ENCODE results near the gene LSS. TPM values are rescaled to one million over a fixed set of nuclear protein-coding genes. Genes with fewer than 3 reads are reported as not detected.
"Not testable (repeated sequence)": the region's sequence is repeated elsewhere in the genome, so short reads cannot be mapped to it uniquely, and the experiment has no call there.

LSS gene
- total RNA-seq, 6 donors from 2014 or later, result 71.7 to 266 (median 135) TPM

DNA sequence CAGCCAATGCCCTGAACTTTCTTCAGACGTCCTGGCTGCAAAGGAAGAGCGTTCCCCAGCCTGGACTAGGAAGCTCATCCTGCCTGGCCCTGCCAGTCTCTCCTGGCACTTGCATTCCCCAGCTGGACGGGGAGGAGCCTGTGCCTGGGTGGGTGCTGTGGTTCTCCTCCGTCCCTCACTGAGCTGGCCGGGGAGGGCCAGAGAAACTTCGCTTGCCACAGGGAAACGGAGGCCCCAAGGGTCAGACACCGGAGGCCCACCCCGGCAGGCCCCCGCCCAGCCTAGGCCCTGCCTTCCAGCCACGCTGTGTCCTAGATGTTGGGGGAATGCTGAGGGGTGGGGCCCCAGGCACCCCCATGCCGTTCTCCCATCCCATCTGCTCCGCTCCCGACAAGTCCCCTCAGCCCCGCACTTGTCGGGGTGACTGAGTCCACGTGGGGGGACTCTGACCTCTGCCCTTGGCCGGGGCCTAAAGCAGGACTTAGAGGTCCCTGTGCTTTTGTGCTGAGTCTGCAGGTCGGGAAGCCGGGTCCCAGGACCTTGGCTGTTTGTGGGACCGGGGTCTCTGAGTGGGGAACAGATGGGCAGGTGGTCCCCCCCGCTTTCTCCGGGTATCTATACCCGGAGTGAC lies 78.0 kb downstream of the LSS start:
- H3K36me3 ChIP-seq, result no peaks in the 10 kb centered on the region
- DNase-seq (peak; percentile 14 to 62), ATAC-seq (ENCODE audit: low FRiP score in 2 of 2) (no peak)
- TF ChIP-seq, protein P1, sequence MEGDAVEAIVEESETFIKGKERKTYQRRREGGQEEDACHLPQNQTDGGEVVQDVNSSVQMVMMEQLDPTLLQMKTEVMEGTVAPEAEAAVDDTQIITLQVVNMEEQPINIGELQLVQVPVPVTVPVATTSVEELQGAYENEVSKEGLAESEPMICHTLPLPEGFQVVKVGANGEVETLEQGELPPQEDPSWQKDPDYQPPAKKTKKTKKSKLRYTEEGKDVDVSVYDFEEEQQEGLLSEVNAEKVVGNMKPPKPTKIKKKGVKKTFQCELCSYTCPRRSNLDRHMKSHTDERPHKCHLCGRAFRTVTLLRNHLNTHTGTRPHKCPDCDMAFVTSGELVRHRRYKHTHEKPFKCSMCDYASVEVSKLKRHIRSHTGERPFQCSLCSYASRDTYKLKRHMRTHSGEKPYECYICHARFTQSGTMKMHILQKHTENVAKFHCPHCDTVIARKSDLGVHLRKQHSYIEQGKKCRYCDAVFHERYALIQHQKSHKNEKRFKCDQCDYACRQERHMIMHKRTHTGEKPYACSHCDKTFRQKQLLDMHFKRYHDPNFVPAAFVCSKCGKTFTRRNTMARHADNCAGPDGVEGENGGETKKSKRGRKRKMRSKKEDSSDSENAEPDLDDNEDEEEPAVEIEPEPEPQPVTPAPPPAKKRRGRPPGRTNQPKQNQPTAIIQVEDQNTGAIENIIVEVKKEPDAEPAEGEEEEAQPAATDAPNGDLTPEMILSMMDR (IDR thresholded peaks at IDR 0.05), result no peak
- TF ChIP-seq POLR2A (IDR thresholded peaks at IDR 0.05), result no peak
- TF ChIP-seq EP300 (IDR thresholded peaks at IDR 0.05), result no peak
- no peak for TF ChIP-seq POLR2AphosphoS5 (IDR thresholded peaks at IDR 0.05)
- no peaks in the 10 kb centered on the region for H3K9me3 ChIP-seq
- no peaks in the 10 kb centered on the region for H3K27me3 ChIP-seq
- H3K4me3 ChIP-seq, result no peak overlapping the region
- peaks cover 0 to 13% (median 10%) of the 10 kb centered on the region in 4 donors for H3K4me1 ChIP-seq
- whole genome bisulfite sequencing, 2 donors, result 86 to 89% methylated on average over 21 to 23 of the region's 24 CpGs
- no peak overlapping the region for H3K27ac ChIP-seq

- Histone ChIP-seq H3K36me3 (no peaks in the 10 kb centered on the region), H3K9me3 (no peaks in the 10 kb centered on the region), H3K27me3 (no peaks in the 10 kb centered on the region), H3K4me1 (peaks cover 0 to 13% (median 10%) of the 10 kb centered on the region in 4 donors), H3K27ac (no peak overlapping the region), H3K4me3 (no peak overlapping the region)
- DNase-seq, result peak; percentile 17 to 76
- no peak for ATAC-seq (ENCODE audit: low FRiP score in 2 of 2)
- TF ChIP-seq POLR2AphosphoS5 (IDR thresholded peaks at IDR 0.05) (no peak), POLR2A (IDR thresholded peaks at IDR 0.05) (no peak), EP300 (IDR thresholded peaks at IDR 0.05) (no peak)
- TF ChIP-seq, protein P1 (IDR thresholded peaks at IDR 0.05), result no peak
- WGBS, 2 donors, result 73 to 95% methylated on average over 4 to 19 of the region's 19 CpGs
Measured at GRCh38 chr21:46150073-46150472, 78.5 kb downstream of the LSS start.

DNA sequence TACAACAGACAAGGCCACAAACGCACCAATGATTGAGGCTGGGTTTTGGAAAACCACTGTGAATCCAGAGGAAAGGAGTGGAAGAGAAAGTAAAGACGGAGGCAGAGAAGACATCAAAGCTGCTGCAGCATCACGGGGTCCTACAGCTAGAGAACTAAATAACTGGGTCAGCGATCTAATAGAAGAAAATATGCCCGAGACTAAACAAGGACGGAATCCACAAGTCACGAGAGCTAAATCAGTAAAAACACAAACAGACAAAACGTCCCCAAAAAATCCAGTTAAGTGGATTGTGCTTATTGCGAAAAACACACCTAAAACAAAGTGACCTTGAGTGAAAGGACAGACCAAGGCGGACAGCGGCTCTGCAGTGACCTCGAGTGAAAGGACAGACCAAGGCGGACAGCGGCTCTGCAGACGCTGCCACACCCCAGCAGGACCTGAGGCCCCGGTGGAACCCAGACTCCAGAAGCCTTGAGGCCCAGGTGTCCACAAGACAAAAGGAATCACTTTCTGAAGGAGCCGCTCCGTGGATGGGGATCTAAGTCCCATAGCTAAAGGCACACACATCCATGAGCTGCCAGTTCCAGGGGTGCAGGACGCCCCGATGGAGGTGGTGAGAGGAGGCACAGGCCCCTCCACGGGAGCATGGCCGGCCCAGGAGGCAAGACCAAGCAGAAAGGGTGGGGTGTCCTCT lies 79.2 kb downstream of the LSS start:
- H3K4me3 ChIP-seq, result no peak overlapping the region
- ATAC-seq (ENCODE audit: low FRiP score in 2 of 2) (no peak), DNase-seq (peak in 1 of 2 donors; percentile 56)
- no peaks in the 10 kb centered on the region for H3K9me3 ChIP-seq
- peaks cover 0 to 13% (median 10%) of the 10 kb centered on the region in 4 donors for H3K4me1 ChIP-seq
- H3K27ac ChIP-seq, result no peak overlapping the region
- no peaks in the 10 kb centered on the region for H3K36me3 ChIP-seq
- H3K27me3 ChIP-seq, result no peaks in the 10 kb centered on the region
- WGBS, 2 donors, result 82 to 84% methylated on average over 22 of the region's 22 CpGs
- TF ChIP-seq EP300 (IDR thresholded peaks at IDR 0.05), result no peak

DNA sequence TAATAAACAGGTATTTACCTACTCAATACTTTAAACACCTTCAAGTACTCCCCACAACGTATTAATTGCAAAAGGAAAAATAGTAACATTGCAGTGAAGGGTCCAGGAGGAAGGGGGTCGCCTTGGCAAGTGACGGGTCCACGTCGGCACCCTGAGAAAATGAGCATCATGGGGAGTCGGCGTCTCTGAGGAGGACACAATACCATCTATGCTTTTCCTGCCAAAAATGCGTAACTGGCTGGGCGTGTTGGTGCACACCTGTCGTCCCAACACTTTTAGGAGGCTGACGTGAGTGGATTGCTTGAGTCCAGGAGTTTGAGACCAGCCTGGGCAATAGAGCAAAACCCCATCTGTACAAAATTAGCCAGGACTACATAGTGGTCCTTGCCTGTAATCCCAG lies 80.5 kb downstream of the LSS start:
- no peak for ATAC-seq (ENCODE audit: low FRiP score in 2 of 2)
- H3K9me3 ChIP-seq, result no peaks in the 10 kb centered on the region
- no peaks in the 10 kb centered on the region for H3K27me3 ChIP-seq
- peaks cover 0 to 10% (median 9%) of the 10 kb centered on the region in 4 donors for H3K4me1 ChIP-seq
- no peak overlapping the region for H3K4me3 ChIP-seq
- no peak for DNase-seq
- TF ChIP-seq EP300 (IDR thresholded peaks at IDR 0.05) (no peak), POLR2A (IDR thresholded peaks at IDR 0.05) (no peak), POLR2AphosphoS5 (IDR thresholded peaks at IDR 0.05) (no peak)
- TF ChIP-seq, protein P1 (IDR thresholded peaks at IDR 0.05), result no peak
- no peaks in the 10 kb centered on the region for H3K36me3 ChIP-seq
- 92 to 95% methylated on average over 10 to 11 of the region's 11 CpGs for WGBS, 2 donors
- H3K27ac ChIP-seq, result no peak overlapping the region

GRCh38 chr21:46147429-46147828 lies 81.1 kb downstream of the LSS start:
- H3K36me3 ChIP-seq; H3K27me3 ChIP-seq; H3K4me1 ChIP-seq; H3K27ac ChIP-seq; ATAC-seq (ENCODE audit: low FRiP score in 2 of 2); H3K4me3 ChIP-seq; H3K9me3 ChIP-seq: not testable (repeated sequence)
- WGBS, 2 donors, result 74 to 77% methylated on average over 12 of the region's 12 CpGs
- TF ChIP-seq, protein P1 (IDR thresholded peaks at IDR 0.05), result peak in 3 of 6 experiments; percentile 10 to 19 (median 18)
- DNase-seq, result peak in 1 of 2 donors; percentile 63
